CD14-positive monocyte (primary cell): ENCODE data around the gene COL2A1. TPM values are rescaled to one million over a fixed set of nuclear protein-coding genes. Genes with fewer than 3 reads are reported as not detected.

ENCODE experiments used
- DNase-seq, 3 donors: peaks; one replicate each; pipeline ENCODE4 v3.0.0-alpha.2; 2011 to 2022
- H2AFZ ChIP-seq: 2 replicates; pipeline ENCODE4 v1.6.0; 2012; ENCODE audit warnings: mild to moderate bottlenecking, low read depth, low read length, inconsistent platforms; ENCODE audit not compliant: insufficient read depth, poor library complexity, severe bottlenecking
- H3K27ac ChIP-seq, 2 donors: 1 replicate in 1 of 2; 2 replicates in 1 of 2; pipeline ENCODE4 v1.5.1; 2012 to 2013; ENCODE audit warnings: low read length in 2 of 2, control low read depth in 1 of 2, inconsistent platforms in 1 of 2, low read depth in 1 of 2, mild to moderate bottlenecking in 1 of 2
- H3K27me3 ChIP-seq, 2 donors: one replicate each; pipeline versions ENCODE4 v1.6.0 to v1.6.1; 2011 to 2013; ENCODE audit warnings: low read length in 2 of 2; ENCODE audit not compliant: control insufficient read depth in 2 of 2, insufficient read depth in 2 of 2
- H3K36me3 ChIP-seq, 2 donors: replicated peaks in 1 of 2; 1 replicate in 1 of 2; 2 replicates in 1 of 2; pipeline versions ENCODE4 v1.5.1 to v1.6.1; 2012 to 2013; ENCODE audit warnings: low read length in 2 of 2, control low read depth in 1 of 2, inconsistent platforms in 1 of 2, mild to moderate bottlenecking in 1 of 2; ENCODE audit not compliant: insufficient read depth in 2 of 2, control insufficient read depth in 1 of 2
- H3K4me1 ChIP-seq, 2 donors: 1 replicate in 1 of 2; 2 replicates in 1 of 2; pipeline versions ENCODE4 v1.5.1 to v1.6.1; 2012 to 2013; ENCODE audit warnings: low read length in 2 of 2, control low read depth in 1 of 2, inconsistent platforms in 1 of 2, mild to moderate bottlenecking in 1 of 2, moderate library complexity in 1 of 2; ENCODE audit not compliant: insufficient read depth in 2 of 2, control insufficient read depth in 1 of 2
- H3K4me2 ChIP-seq: replicated peaks from 2 replicates; pipeline ENCODE3; 2012; ENCODE audit warnings: low read length, moderate library complexity, mild to moderate bottlenecking; ENCODE audit not compliant: poor library complexity, severe bottlenecking; ENCODE audit errors: extremely low read depth
- H3K4me3 ChIP-seq, 3 experiments: fragments of 200-600 bp in 1 of 3; sonication (generic) in 1 of 3; replicated peaks in 1 of 3; 1 replicate in 2 of 3; 2 replicates in 1 of 3; pipeline ENCODE4 v1.5.1; 2011 to 2013; ENCODE audit warnings: low read length in 3 of 3, mild to moderate bottlenecking in 3 of 3, control low read depth in 2 of 3, low read depth in 2 of 3, inconsistent platforms in 1 of 3, moderate library complexity in 1 of 3
- H3K79me2 ChIP-seq: 2 replicates; pipeline ENCODE4 v1.6.0; 2012; ENCODE audit warnings: mild to moderate bottlenecking, control low read depth, inconsistent platforms, low read length, moderate library complexity; ENCODE audit not compliant: insufficient read depth
- H3K9ac ChIP-seq: 2 replicates; pipeline ENCODE4 v1.6.0; 2017; ENCODE audit warnings: low read length, mild to moderate bottlenecking; ENCODE audit not compliant: insufficient read depth, poor library complexity, severe bottlenecking
- H3K9me3 ChIP-seq, 2 donors: replicated peaks in 1 of 2; 1 replicate in 1 of 2; 2 replicates in 1 of 2; pipeline versions ENCODE4 v1.5.1 to v1.6.1; 2012 to 2013; ENCODE audit warnings: low read length in 2 of 2, control low read depth in 1 of 2; ENCODE audit not compliant: control insufficient read depth in 1 of 2, insufficient read depth in 1 of 2
- H4K20me1 ChIP-seq: 2 replicates; pipeline ENCODE4 v1.6.0; 2012; ENCODE audit warnings: mild to moderate bottlenecking, low read length, control low read depth, moderate library complexity; ENCODE audit not compliant: insufficient read depth
- H3K27ac Mint-ChIP-seq, 7 donors: one replicate each; pipeline ENCODE4 v1.8.0; 2020; ENCODE audit warnings: mild to moderate bottlenecking in 7 of 7, mixed read lengths in 7 of 7, moderate library complexity in 6 of 7, inconsistent platforms in 2 of 7
- H3K27me3 Mint-ChIP-seq, 3 donors: one replicate each; pipeline ENCODE4 v1.8.0; 2021 to 2022; ENCODE audit warnings: low read depth in 3 of 3, mild to moderate bottlenecking in 3 of 3, mixed read lengths in 3 of 3, moderate library complexity in 3 of 3, inconsistent platforms in 1 of 3
- H3K36me3 Mint-ChIP-seq, 2 donors: one replicate each; pipeline ENCODE4 v1.8.0; 2020; ENCODE audit warnings: mixed read lengths in 2 of 2, inconsistent platforms in 1 of 2, mild to moderate bottlenecking in 1 of 2
- H3K4me1 Mint-ChIP-seq: one replicate; pipeline ENCODE4 v1.8.0; 2020; ENCODE audit warnings: mild to moderate bottlenecking, mixed read lengths
- H3K4me3 Mint-ChIP-seq, 2 donors: one replicate each; pipeline ENCODE4 v1.8.0; 2020; ENCODE audit warnings: mild to moderate bottlenecking in 2 of 2, mixed read lengths in 2 of 2, moderate library complexity in 1 of 2
- H3K9me3 Mint-ChIP-seq, 7 donors: one replicate each; pipeline ENCODE4 v1.8.0; 2020 to 2022; ENCODE audit warnings: mixed read lengths in 7 of 7, mild to moderate bottlenecking in 6 of 7, moderate library complexity in 6 of 7, inconsistent platforms in 2 of 7
- CTCF ChIP-seq: fragments of 200-600 bp; IDR thresholded peaks from one replicate; pipeline ENCODE4 v1.8.0; 2022; ENCODE audit warnings: antibody characterized with exemption, mild to moderate bottlenecking
- WGBS: methylation state at CpG from one replicate; pipeline ENCODE4 v1.1.5; 2013; ENCODE audit warnings: missing lambda C conversion rate; ENCODE audit not compliant: insufficient coverage; 5-methylcytosine and 5-hydroxymethylcytosine counted together
- intact Hi-C, 2 donors: fragments of 100-400 bp; cut with micrococcal nuclease; formaldehyde crosslinking; loops; one replicate each; pipeline versions ENCODE4 v1.15.0 to v1.15.1; 2023
- polyA plus RNA-seq, 3 donors: library from polyadenylated mRNA; depleted of rRNA in 1 of 3; unstranded in 2 of 3; stranded (reverse) in 1 of 3; fragments of 300-500 nt in 2 of 3; fragments of >200 nt in 1 of 3; fragmentation: Illumina TruSeq in 2 of 3; gene quantifications; 1 replicate in 2 of 3; 2 replicates in 1 of 3; pipeline ENCODE4 v1.2.3, GENCODE V29; 2012 to 2021

COL2A1 gene
- polyA plus RNA-seq, 3 donors: not detected

GRCh38 chr12:47931187-47931586, 73.1 kb downstream of the COL2A1 start:
- H3K9me3 ChIP-seq: no peaks in the 10 kb centered on the region
- no peaks in the 10 kb centered on the region for H3K36me3 Mint-ChIP-seq
- H3K27ac ChIP-seq: no peak overlapping the region
- WGBS: 100% methylated on average over 1 of the region's 1 CpG
- no peak overlapping the region for H3K4me3 Mint-ChIP-seq
- intact Hi-C loops: no loop called here
- no peak overlapping the region for H3K4me2 ChIP-seq
- H3K27ac Mint-ChIP-seq: no peak overlapping the region
- H3K27me3 ChIP-seq: no peaks in the 10 kb centered on the region
- peaks cover 2 to 12% (median 7%) of the 10 kb centered on the region in 3 donors for H3K27me3 Mint-ChIP-seq
- H3K4me3 ChIP-seq: no peak overlapping the region
- no peak overlapping the region for H3K9ac ChIP-seq
- H2AFZ ChIP-seq: no peak overlapping the region
- H3K4me1 Mint-ChIP-seq: no peaks in the 10 kb centered on the region
- H4K20me1 ChIP-seq: no peaks in the 10 kb centered on the region
- H3K9me3 Mint-ChIP-seq: no peaks in the 10 kb centered on the region
- H3K4me1 ChIP-seq: no peaks in the 10 kb centered on the region
- no peaks in the 10 kb centered on the region for H3K36me3 ChIP-seq
- no peaks in the 10 kb centered on the region for H3K79me2 ChIP-seq
- no peak for DNase-seq
- no peak for TF ChIP-seq CTCF

- intact Hi-C loops: no loop called here
- Mint-ChIP-seq H3K4me3 (no peak overlapping the region), H3K4me1 (no peaks in the 10 kb centered on the region), H3K27me3 (peaks cover 2 to 12% (median 4%) of the 10 kb centered on the region in 3 donors), H3K27ac (no peak overlapping the region), H3K36me3 (no peaks in the 10 kb centered on the region), H3K9me3 (no peaks in the 10 kb centered on the region)
- DNase-seq: no peak
- Histone ChIP-seq H3K9ac (no peak overlapping the region), H3K4me1 (no peaks in the 10 kb centered on the region), H3K27ac (no peak overlapping the region), H3K9me3 (no peaks in the 10 kb centered on the region), H4K20me1 (no peaks in the 10 kb centered on the region), H3K27me3 (no peaks in the 10 kb centered on the region), H3K4me3 (no peak overlapping the region), H3K4me2 (no peak overlapping the region), H2AFZ (no peak overlapping the region), H3K36me3 (no peaks in the 10 kb centered on the region), H3K79me2 (no peaks in the 10 kb centered on the region)
- no peak for TF ChIP-seq CTCF
- WGBS: 95% methylated on average over 3 of the region's 5 CpGs
Observed at GRCh38 chr12:47930634-47931033, 73.6 kb downstream of the COL2A1 start.
